Gastrocnemius medialis (tissue), 4 donors: Measurements from ENCODE around the gene HIP1R. TPM values are rescaled to one million over a fixed set of nuclear protein-coding genes. Genes with fewer than 3 reads are reported as not detected.

ENCODE experiments used
- ATAC-seq, 2 donors: fragments of 150-250 bp; one replicate each; pipeline ENCODE4 v1.9.1; 2016
- DNase-seq, 2 donors: peaks; one replicate each; pipeline ENCODE4 v3.0.0-alpha.2; 2019
- H3K27ac ChIP-seq, 4 donors: fragments of 200-600 bp; sonication (generic); 1 replicate in 1 of 4; 2 replicates in 3 of 4; pipeline ENCODE4 v1.5.1; 2016 to 2018; ENCODE audit warnings: mild to moderate bottlenecking in 2 of 4, moderate library complexity in 1 of 4
- H3K27me3 ChIP-seq, 3 donors: fragments of 200-600 bp; sonication (generic) in 2 of 3; 1 replicate in 1 of 3; 2 replicates in 2 of 3; pipeline versions ENCODE4 v1.5.1 to v1.6.0; 2016 to 2019; ENCODE audit warnings: mild to moderate bottlenecking in 1 of 3, moderate library complexity in 1 of 3
- H3K36me3 ChIP-seq, 2 donors: fragments of 200-600 bp; sonication (generic) in 1 of 2; one replicate each; pipeline ENCODE4 v1.5.1; 2017 to 2018
- H3K4me1 ChIP-seq, 2 donors: fragments of 200-600 bp; sonication (generic) in 1 of 2; one replicate each; pipeline ENCODE4 v1.5.1; 2016 to 2017; ENCODE audit warnings: mild to moderate bottlenecking in 2 of 2
- H3K4me3 ChIP-seq, 4 donors: fragments of 200-600 bp; sonication (generic) in 3 of 4; 1 replicate in 1 of 4; 2 replicates in 3 of 4; pipeline ENCODE4 v1.5.1; 2016 to 2019; ENCODE audit warnings: mild to moderate bottlenecking in 2 of 4
- H3K9me3 ChIP-seq, 3 donors: fragments of 200-600 bp; sonication (generic) in 2 of 3; 1 replicate in 1 of 3; 2 replicates in 2 of 3; pipeline ENCODE4 v1.5.1; 2016 to 2019
- CTCF ChIP-seq, 5 experiments: fragments of 450-650 bp in 3 of 5; fragments of 200-600 bp in 2 of 5; sonication (generic) in 2 of 5; IDR thresholded peaks in 4 of 5; conservative IDR thresholded peaks in 1 of 5; 1 replicate in 4 of 5; 2 replicates in 1 of 5; pipeline ENCODE4 v1.5.1; 2016 to 2019; ENCODE audit warnings: antibody characterized with exemption in 5 of 5, mild to moderate bottlenecking in 3 of 5, moderate library complexity in 3 of 5
- POLR2A ChIP-seq, 2 donors: fragments of 450-650 bp; IDR thresholded peaks; one replicate each; pipeline ENCODE4 v1.6.1; 2017; ENCODE audit warnings: antibody characterized with exemption in 2 of 2, mild to moderate bottlenecking in 2 of 2, moderate library complexity in 2 of 2
- in situ Hi-C, 4 donors: fragments of 200-750 bp; cut with MboI; loops; one replicate each; pipeline versions ENCODE4 v1.15.0 to v1.8.0; 2017; ENCODE audit warnings: low sequenced_read_pairs in 4 of 4
- intact Hi-C: fragments of 100-400 bp; cut with DNase I; formaldehyde crosslinking; loops from one replicate; pipeline ENCODE4 v1.15.1; 2023; ENCODE audit warnings: low total_unique reads
- total RNA-seq, 4 donors: library from RNA; depleted of rRNA; stranded (reverse); fragments of >200 nt; gene quantifications; one replicate each; pipeline versions ENCODE4 v1.1.0 to v1.2.3, GENCODE V29; 2016

HIP1R gene
- total RNA-seq, 4 donors from 2014 or later, result 9.3 to 14.8 (median 14.5) TPM

- DNase-seq, result peak in 1 of 2 donors; percentile 39
- intact Hi-C loops (loop anchor here (2.0 kb wide), 1 partner anchor 25 kb away; the partner anchor contains the start of gene VPS37B), in situ Hi-C loops (no loop called here)
- H3K4me3 ChIP-seq, result peak overlapping the region; percentile 6 to 53 (median 44)
- TF ChIP-seq CTCF (IDR thresholded peaks at IDR 0.05 in 4 of 5, conservative IDR thresholded peaks at IDR 0.05 in 1 of 5) (no peak), POLR2A (IDR thresholded peaks at IDR 0.05) (peak; percentile 20 to 25)
- H3K27me3 ChIP-seq, result no peaks in the 10 kb centered on the region
- H3K4me1 ChIP-seq, result peaks cover 49 to 92% of the 10 kb centered on the region in 2 donors
- no peaks in the 10 kb centered on the region for H3K9me3 ChIP-seq
- peak overlapping the region; percentile 61 to 87 (median 79) for H3K27ac ChIP-seq
- ATAC-seq, result peak; percentile 41 to 52
- no peaks in the 10 kb centered on the region for H3K36me3 ChIP-seq
These were observed 36.9 kb downstream of the HIP1R start for GRCh38 chr12:122871851-122872780.

- Histone ChIP-seq H3K36me3 (no peaks in the 10 kb centered on the region), H3K27ac (peak overlapping the region; percentile 61 to 87 (median 79)), H3K9me3 (no peaks in the 10 kb centered on the region), H3K27me3 (no peaks in the 10 kb centered on the region), H3K4me3 (peak overlapping the region in 2 of 4 donors; percentile 45 to 53), H3K4me1 (peaks cover 56 to 96% of the 10 kb centered on the region in 2 donors)
- in situ Hi-C loops (no loop called here), intact Hi-C loops (no loop called here)
- DNase-seq (no peak), ATAC-seq (no peak)
- TF ChIP-seq CTCF (IDR thresholded peaks at IDR 0.05 in 4 of 5, conservative IDR thresholded peaks at IDR 0.05 in 1 of 5) (no peak), POLR2A (IDR thresholded peaks at IDR 0.05) (no peak)
These were observed 37.6 kb downstream of the HIP1R start for GRCh38 chr12:122872815-122873361.

- ATAC-seq (no peak), DNase-seq (no peak)
- no peak for TF ChIP-seq POLR2A (IDR thresholded peaks at IDR 0.05)
- no peak for TF ChIP-seq CTCF (IDR thresholded peaks at IDR 0.05 in 4 of 5, conservative IDR thresholded peaks at IDR 0.05 in 1 of 5)
- in situ Hi-C loops, result no loop called here
- Histone ChIP-seq H3K9me3 (no peaks in the 10 kb centered on the region), H3K4me3 (no peak overlapping the region), H3K27me3 (no peaks in the 10 kb centered on the region), H3K36me3 (no peaks in the 10 kb centered on the region), H3K4me1 (peaks cover 53 to 89% of the 10 kb centered on the region in 2 donors), H3K27ac (peak overlapping the region; percentile 61 to 87 (median 79))
- intact Hi-C loops, result no loop called here
These were observed 38.3 kb downstream of the HIP1R start for GRCh38 chr12:122873540-122873939.

GRCh38 chr12:122874081-122874480 is 38.8 kb downstream of the HIP1R start:
- in situ Hi-C loops (no loop called here), intact Hi-C loops (no loop called here)
- no peak for TF ChIP-seq CTCF (IDR thresholded peaks at IDR 0.05 in 4 of 5, conservative IDR thresholded peaks at IDR 0.05 in 1 of 5)
- TF ChIP-seq POLR2A (IDR thresholded peaks at IDR 0.05), result no peak
- no peaks in the 10 kb centered on the region for H3K36me3 ChIP-seq
- ATAC-seq (no peak), DNase-seq (no peak)
- H3K27me3 ChIP-seq, result no peaks in the 10 kb centered on the region
- peaks cover 57 to 90% of the 10 kb centered on the region in 2 donors for H3K4me1 ChIP-seq
- peak overlapping the region in 3 of 4 donors; percentile 78 to 87 (median 80) for H3K27ac ChIP-seq
- H3K9me3 ChIP-seq, result no peaks in the 10 kb centered on the region
- H3K4me3 ChIP-seq, result no peak overlapping the region
